Globus pallidus (tissue), 1 donor: ENCODE data around the gene TPTE2.
"Not testable (repeated sequence)": the region's sequence is repeated elsewhere in the genome, so short reads cannot be mapped to it uniquely, and the experiment has no call there.

Source experiments
- DNase-seq: peaks from one replicate; pipeline ENCODE4 v3.0.0-alpha.2; 2015; ENCODE audit warnings: low spot score

TPTE2 gene

DNA sequence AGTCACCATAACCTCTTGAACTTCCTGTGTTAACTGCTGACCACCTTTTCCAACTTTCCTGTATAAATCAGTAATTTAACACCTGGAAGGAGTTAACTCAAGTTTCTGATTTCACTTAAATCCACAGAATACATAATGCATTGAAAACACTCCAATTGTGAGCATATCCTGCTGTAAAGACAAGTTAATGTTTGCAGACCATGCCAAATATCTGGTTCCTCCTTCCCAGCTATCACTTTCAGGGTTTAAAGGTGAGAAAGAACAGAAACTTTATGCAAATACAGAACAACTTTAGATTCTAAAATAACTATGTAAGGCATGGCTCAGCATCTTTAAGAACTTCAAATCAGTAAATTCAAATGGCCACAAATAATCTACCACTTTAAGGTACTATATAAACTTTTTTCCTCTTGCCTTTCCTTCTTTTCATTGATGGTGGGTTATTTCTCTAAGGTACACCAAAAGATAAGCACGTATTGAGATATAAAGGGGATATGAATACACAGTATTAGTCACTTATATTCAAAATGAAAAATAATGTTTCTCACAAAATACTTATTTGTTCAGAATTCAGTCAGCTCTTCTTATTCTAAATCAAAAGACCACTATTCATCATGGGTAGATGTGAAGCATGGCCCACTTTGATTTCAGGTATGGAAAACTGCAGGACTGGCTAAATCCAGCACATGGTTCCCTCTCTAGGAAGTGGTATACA lies 6.6 kb upstream of the TPTE2 start:
- no peak for DNase-seq

DNA sequence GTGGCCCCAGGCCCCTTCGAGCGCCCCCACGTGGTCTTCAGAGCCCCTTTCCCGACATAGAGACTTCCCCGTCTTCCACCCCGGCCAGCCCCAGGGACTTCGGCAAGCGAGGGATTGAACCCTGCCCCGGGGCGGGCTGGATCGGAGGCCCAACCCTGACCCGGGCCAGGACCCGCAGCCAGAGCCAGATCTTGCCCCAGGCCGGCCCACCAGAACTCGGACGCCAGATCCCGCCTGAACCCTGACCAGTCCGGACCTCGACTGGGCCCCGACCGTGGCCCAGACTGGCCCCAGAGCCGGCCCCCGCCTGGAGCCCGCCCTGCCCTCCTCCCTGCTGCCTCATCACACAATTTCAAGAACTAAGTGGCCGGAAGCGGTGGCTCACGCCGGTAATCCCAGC lies 253 bp upstream of the TPTE2 start:
- DNase-seq, result no peak

DNA sequence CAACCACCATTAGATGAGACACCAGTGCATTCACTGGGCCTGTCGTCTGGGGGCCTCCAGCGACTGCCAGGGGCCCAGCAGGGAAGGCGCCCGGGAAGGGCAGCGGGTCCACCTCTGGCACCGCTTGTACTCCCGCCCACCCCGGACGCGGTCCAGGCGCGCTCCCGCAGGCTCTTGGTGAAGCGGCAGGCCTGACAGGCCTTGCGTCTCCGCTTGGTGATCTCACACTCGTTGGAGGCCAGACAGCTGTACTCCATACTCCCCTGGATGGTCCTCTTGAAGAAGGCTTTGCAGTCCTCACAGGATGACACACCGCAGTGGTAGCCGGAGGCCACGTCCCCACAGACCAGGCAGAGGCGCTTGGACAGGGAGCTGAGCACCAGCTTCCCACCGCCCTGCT lies 660 bp downstream of the TPTE2 start:
- DNase-seq, result not testable (repeated sequence)

DNA sequence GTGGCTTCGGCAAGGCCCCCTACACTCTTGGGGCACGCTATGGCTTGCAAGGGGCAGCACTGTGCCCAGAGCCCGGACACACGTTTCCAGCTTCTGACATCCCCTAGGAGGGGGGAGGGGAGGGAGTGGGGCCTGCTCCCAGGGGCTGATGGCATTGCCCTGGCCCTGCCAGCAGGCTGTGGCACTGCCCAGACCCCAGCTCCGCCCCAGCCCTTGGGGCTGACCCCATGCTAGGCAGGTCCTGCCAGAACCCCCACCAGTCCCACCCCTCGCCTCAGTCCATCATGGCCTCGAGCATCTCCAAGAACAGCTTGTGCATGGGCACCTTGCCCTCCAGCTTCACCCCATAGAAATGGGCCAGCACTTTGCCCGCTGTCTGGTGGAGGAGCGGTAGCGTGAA lies 1.6 kb downstream of the TPTE2 start:
- DNase-seq, result not testable (repeated sequence)

DNA sequence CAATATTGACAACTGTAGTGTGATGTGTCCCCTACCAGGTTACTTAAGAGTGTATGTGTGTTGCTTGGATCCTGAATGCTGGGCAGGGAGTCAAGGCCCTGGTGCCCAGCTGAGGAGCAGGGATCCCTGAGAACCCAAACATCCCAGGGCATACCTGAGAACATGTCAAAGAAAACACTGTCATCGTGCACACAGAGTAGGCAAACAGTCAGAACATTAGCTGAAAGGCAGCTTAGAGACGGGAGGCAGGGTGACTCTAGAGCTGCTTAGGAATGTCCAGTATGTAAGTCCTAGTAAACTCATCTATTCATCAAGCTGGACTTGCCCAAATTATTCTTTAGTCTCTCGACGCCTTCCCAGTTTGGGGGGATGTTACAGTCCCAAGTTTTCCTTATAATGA lies 4.0 kb downstream of the TPTE2 start:
- DNase-seq, result not testable (repeated sequence)

DNA sequence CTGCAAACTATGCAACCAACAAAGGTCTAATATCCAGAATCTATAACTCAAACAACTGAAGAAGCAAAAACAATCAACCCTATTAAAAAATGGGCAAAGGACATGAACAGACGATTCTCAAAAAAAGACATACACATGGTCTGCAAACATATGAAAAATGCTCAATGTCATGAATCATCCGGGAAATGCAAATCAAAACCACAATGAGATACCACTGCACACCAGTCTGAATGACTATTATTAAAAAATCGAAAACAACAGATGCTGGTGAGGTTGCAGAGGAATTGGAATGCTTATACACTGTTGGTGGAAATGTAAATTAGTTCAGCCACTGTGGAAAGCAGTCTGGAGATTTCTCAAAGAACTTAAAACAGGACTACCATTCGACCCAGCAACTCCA lies 12.1 kb downstream of the TPTE2 start:
- DNase-seq, result not testable (repeated sequence)

DNA sequence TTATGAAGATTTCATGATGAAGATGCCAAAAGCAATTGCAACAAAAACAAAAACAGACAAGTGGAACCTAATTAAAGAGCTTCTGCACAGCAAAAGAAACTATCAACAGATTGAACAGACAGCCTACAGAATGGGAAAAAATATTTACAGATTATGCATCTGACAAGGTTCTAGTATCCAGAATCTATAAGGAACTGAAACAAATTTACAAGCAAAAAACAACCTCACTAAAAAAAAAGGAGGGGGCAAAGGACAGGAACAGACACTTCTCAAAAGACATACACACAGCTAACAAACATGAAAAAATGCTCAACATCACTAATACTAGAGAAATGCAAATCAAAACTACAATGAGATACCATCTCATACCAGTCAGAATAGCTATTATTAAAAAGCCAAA lies 35.7 kb downstream of the TPTE2 start:
- DNase-seq, result not testable (repeated sequence)

DNA sequence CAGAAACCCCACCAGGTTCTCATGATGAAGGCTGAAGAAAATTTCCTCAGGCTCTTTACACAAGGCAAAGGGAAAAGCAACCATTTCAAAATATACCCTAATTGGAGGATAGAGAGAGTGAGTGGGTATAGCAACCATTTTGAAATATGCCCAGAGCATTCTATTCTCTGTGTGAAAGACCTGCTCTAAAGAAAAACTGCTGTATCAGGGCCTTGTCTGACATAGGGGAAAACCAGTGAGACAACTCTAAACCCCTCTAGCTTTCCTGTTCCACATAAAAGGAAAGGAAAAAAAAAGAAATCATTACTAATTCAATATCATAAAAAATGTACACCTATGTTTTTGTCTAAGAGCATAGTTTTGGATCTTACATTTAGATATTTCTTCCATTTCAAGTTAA lies 42.3 kb downstream of the TPTE2 start:
- DNase-seq, result no peak

DNA sequence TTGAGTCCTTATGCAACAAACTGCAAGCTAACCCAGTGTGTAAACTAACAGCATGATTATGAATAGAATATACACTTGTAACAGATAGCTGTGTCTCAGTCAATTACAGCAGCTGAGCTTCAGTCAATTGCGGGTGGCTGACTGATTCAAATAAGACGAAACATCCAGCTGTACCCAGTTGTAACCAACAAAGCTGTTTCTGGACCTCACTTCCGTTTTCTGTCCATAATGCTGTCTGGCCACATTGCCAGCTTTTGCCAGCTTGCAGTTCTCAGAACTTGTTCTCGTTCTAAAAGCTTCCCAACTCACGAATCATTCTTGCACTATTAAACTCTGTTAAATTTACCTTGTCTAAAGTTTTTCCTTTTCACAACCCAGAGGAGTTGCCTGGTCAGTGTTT lies 53.7 kb downstream of the TPTE2 start:
- DNase-seq, result not testable (repeated sequence)

DNA sequence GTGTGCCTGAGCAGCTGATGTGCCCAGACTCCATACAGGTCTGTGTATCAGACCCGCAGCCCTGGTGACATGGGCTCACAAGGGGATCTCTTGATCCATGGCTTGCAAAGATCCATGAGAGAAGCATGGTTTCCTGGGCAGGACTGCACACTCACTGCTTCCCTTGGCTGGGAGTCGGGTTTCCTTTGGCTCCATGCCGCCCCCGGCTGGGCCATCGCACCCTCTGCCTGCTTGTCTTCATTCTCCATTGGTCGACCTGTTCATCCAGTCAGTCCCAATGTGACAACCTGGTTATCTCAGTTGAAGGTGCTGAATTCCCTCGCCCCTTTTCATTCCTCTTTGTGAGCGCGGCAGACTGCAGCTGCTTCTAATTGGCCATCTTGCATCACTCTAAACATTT lies 101.2 kb downstream of the TPTE2 start:
- not testable (repeated sequence) for DNase-seq

DNA sequence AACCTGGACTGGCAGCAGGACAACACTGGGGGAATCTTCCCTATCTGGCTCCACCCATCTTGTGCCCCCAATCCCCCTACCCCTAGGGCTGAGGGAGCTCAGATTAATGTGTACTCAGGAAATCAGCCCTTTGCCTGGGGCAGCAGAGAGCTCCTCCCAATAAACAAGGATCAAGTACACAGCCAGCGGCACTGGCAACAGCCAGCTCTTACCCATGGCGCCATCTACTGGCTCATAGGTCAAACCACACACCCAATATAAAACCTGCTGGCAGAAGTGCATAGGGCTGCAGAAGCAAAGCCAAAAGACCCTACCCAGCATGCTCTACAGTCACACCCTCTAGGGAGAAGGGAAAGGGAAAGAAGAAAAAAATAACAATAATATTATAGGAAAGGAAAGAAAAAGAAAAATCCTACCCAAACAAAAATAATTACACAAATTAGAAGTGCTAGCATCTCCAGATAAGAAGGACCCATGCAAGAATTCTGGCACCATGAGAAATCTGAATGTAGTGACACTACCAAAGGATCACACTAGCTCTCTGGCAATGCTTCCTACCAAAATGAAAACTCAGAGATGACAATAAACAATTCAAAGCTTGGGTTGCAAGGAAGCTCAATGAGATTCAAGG lies 122.2 kb downstream of the TPTE2 start:
- DNase-seq, result peak; percentile 28

DNA sequence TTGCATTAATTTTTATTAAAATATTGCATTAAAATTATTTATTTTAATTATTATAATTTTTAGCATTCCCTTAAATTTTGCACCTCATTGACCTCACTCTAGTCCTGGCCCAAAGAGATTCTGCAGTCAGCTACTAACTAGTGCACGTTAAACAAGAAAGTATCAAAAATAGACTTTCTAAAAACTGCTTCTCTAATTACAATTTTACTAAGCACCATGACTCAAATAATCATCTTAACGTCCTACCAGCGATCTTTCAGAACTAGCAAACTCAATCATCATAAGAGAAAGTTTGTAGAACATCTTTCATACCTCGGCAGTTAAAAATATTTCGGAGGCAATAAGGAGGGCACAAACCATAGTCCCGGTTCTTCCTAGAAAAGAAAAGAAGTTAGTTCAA lies 123.6 kb downstream of the TPTE2 start:
- not testable (repeated sequence) for DNase-seq

DNA sequence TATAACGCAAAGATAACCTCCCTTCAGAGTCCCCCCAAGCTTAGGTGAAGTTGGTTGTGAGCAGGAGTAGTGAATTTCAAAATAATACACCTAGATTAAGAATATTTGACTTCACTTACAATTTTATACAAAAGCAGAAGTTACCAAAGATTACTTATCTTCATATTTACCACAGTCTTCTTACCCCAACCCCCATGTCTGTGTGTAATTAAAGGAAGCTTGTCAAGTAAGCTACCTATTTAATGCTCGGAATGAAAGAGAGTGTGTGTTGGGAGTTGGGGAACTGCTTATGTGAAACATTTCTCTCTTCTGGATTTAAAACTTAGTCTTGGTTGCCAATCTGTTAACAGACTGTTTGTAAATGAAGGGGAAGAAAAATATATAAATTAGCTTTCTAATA lies 139.1 kb downstream of the TPTE2 start:
- DNase-seq, result not testable (repeated sequence)

DNA sequence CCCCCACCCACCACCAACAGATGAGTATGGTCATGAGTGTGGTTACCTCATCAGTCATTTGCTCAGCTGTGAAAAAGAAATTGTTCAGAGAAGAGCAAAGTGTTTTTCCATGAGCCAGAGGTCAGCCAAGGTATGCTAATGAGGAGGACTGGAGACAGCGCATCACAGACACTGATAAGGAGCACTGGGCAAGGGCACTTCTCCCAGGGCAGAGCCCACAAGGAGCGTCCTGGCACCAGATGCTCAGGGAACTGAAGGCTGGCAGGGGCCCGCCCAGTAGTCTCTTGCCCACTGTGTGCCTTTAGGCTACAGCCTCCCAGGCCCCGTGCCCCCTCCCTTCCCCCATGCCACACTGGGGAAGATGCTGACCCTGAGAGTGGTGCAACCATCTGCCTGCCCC lies 148.8 kb downstream of the TPTE2 start:
- DNase-seq, result not testable (repeated sequence)

DNA sequence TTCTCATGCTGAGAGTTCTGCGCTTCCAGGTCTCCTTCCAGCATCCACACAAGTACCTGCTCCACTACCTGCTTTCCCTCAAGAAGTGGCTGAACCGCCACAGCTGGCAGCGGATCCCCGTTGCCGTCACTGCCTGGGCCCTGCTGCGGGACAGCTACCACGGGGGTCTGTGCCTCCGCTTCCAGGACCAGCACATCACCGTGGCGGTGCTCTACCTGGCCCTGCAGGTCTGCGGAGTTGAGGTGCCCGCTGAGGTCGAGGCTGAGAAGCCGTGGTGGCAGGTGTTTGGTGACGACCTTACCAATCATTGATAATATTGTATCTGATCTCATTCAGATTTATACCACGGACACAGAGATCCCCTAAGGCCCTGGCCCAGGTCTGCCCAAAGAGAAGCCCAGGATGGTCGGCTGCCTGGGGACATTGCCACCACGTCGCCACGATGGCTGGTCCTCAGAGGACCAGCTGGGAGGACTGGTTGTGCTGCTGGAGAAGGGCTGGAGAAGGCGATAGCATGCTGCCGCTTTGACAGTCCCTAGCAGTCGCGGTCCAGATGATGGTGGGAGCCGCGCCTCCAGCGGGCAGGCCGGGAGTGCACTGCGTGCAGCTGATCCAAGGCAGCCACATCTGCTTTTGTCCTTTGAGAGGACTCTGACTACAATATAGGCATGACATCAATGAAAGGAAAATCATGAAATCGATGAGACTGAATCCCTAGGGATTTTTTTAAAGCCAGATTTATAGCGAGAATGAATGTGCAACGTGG lies 178.4 kb downstream of the TPTE2 start:
- not testable (repeated sequence) for DNase-seq

DNA sequence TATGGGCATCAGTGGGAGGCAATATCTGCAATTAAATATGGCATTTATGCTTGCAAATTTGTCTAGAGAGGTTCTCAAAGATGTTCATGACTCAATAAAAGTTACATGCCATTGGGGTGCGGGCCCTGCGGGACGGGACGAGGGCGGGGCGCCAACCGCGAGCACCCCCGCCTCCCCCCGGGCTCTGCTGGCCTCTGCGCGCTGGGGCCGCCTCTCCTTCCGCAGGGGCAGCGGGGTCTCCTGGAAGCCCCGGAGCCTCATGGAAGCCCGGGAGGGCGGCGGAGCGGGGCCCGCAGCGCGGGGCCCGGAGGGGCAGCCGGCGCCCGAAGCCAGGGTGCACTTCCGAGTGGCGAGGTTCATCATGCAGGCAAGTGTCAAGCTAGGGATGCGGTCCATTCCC lies 179.2 kb downstream of the TPTE2 start:
- DNase-seq, result no peak
